Stimulated activated CD8-positive, alpha-beta memory T cell treated with anti-CD3 and anti-CD28 coated beads, Interleukin-7, amount 100 ng/mL, for 1 hour (primary cell): ENCODE results near the gene BBS2.

Experiments
- DNase-seq, 2 donors: peaks; one replicate each; pipeline ENCODE4 v3.0.0-alpha.2; 2020; ENCODE audit warnings: low read depth in 2 of 2

Gene BBS2

GRCh38 chr16:56478281-56479049 lies 41.4 kb downstream of the BBS2 start:
- no peak for DNase-seq

DNA sequence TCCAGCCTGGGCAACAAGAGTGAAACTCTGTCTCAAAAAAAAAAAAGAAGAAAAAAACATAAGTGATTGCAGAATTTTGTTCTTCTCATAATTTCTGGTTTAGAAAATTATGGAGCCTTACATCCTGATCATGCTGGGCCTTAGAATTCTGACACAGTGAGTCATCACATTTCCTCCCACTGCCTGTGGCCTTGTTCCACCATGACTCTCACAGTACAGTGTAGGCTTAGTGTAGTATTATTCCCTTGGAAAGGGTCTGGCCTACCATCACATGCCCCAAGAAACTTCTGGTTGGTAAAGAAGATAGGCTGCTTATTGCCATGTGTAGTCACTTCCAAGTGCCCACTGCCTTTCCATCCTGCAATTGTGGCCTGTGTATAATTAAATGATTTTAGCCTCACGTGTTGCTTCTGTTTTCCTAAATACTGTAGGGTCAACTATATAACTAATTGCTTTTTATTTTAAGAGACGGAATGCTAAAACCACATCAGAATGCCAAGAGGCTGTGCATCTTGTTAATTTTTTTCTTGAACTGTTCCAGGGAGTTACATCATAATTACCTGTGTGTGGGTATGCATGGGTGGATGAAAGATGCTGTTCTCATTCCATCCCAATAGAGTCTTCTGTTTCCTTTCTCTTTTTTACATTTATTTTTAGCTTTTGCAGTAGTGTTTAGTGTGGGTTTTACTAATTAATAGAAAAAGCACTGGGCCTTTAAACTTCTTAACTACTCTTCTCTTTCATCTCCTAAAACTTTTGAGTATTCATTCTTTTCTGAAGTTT lies 42.5 kb downstream of the BBS2 start:
- DNase-seq, result no peak

GRCh38 chr16:56475201-56475600 lies 44.6 kb downstream of the BBS2 start:
- DNase-seq, result no peak

- no peak for DNase-seq
Observed at GRCh38 chr16:56470666-56471065, 49.2 kb downstream of the BBS2 start.

- DNase-seq, result no peak
Observed at GRCh38 chr16:56470232-56470631, 49.6 kb downstream of the BBS2 start.

DNA sequence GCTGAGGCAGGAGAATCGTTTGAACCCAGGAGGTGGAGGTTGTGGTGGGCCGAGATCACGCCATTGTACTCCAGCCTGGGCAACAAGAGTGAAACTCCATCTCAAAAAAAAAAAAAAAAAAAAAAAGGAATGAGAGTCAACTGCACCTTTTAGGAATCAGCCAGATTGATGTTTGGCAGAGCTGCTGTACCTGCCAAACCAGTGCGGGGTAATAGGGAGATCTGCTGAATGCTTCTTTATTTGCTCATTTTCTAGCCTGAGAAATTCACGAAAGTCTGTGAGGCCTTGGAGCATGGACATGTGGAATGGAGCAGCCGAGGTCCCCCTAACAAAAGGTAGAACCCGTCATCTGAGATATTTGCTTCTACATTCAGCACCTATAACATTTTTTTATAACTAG lies 50.1 kb downstream of the BBS2 start:
- DNase-seq, result no peak

DNA sequence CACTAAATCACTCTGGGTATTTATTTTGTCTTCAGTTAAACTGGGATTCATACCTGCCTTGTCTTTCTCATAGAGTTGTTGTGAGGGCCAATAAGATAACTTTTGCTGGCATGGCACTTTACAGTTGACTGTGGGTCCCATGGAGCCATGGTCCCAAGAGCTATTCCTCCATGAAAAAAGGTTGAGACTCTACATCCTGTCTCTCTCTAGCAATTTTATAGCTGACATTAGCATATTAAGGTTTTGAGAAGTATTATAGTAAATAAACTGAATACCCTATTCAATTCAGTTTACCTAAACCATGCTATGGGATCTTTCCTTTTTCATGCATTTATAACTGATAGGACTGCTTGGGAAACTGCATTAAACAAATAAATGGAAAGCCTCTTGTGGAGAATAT lies 51.0 kb downstream of the BBS2 start:
- DNase-seq, result no peak

GRCh38 chr16:56466344-56466743 lies 53.5 kb downstream of the BBS2 start:
- DNase-seq, result no peak

GRCh38 chr16:56463153-56463552 lies 56.7 kb downstream of the BBS2 start:
- DNase-seq, result no peak

GRCh38 chr16:56462064-56462796 lies 57.6 kb downstream of the BBS2 start:
- no peak for DNase-seq

DNA sequence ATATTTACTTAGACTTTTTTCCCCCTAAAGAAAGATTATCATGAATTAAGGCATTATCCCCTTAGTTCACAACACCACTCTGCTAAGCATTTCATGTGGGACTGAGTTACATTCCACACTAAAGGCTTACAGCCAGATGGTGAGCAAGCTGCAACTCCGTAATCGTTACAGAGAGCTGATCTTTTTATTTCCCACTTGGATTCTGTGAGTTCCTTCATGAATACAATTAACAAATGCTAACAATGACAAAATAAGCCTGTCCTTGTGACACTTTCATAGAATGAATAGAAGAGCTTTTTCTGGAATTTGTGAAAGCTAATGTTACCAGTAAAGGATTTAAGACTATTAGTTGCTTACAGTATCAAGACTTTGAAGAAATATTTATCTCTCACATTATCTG lies 59.7 kb downstream of the BBS2 start:
- no peak for DNase-seq

DNA sequence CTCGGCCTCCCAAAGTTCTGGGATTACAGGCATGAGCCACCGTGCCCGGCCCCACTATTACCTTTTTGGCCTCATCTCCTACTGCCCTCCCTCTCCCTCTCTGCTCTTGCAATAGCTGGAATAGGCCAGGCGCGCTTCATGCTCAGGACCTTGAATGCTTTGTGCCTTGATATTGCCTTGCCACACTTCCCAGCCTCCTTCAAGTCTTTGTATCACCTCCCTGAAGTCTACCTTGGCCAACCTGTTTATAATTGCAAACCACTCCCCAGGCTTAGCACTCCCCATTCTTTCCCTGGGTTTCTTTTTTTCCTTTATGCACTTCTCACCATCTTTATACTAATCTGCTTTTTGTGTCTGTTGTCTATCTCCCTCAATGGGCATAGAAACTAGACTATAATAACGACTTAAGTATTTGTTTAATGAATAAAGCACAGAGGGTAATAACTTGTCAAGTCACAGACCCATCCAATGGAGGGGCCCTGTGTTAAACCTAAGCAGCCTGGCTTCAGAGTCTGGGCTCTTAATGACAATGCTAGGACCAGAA lies 61.8 kb downstream of the BBS2 start:
- DNase-seq, result no peak

- DNase-seq, result no peak
Observed at GRCh38 chr16:56451753-56452689, 67.8 kb downstream of the BBS2 start.

- peak; percentile 72 to 76 for DNase-seq
Observed at GRCh38 chr16:56450986-56451752, 68.7 kb downstream of the BBS2 start, which contains the start of the genes NUDT21 and OGFOD1. TSS of gene NUDT21 (minus strand) at chr16:56451332. CDS start at chr16:56451202, 130 bp downstream. TSS of gene OGFOD1 (plus strand) at chr16:56451554. CDS start at chr16:56451613, 59 bp downstream.

DNA sequence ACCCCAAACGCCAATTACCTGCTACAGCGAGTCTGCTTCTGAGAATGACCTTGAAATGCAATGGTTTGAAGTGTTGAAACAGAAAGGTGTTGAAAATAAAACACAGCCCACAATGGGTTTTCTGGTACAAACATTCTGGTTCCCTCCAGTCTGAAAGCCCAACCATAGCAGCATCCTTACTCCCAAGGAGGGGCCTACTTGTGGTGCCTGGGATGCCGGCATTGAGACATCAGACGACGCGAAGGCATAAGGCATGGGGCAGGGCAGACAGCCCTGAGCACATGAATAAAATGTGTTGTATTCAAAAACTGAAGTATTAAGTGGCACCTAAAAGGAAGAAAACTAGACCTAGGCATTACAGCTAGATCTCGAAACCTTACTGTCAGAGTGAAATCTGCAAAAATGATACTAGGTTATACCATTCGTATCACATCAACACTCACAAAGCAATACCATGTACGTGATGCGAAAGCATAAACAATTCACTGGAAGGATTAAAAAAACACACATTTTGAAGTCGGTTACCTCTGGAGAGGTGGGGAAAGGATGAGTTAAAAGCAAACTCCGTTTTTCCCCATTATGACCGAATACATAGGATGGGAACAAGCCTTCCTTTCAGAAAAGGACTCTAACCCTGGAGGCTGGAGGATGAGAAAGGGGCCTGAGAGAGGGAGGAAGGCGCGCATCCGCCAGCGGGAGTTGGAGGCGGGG lies 69.4 kb downstream of the BBS2 start:
- DNase-seq, result no peak

DNA sequence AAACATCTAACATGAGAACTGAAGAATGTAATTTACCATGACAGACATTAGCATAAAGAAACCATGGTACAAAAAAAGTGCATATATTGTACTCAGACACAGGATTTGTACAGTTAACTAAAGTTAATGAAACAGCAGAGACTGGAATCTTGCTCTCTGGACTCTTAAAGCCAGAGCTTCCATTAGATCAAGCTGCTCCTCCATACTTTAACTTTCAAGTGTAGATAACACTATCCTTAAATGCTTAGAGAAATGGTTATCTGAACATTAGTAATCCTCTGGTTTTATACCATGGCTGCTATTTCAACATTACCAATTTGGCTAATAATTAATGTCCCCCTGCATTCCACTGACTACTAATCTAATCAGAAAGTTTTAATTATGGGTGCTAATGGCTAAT lies 71.8 kb downstream of the BBS2 start:
- no peak for DNase-seq

- no peak for DNase-seq
Observed at GRCh38 chr16:56447286-56447685, 72.5 kb downstream of the BBS2 start.

DNA sequence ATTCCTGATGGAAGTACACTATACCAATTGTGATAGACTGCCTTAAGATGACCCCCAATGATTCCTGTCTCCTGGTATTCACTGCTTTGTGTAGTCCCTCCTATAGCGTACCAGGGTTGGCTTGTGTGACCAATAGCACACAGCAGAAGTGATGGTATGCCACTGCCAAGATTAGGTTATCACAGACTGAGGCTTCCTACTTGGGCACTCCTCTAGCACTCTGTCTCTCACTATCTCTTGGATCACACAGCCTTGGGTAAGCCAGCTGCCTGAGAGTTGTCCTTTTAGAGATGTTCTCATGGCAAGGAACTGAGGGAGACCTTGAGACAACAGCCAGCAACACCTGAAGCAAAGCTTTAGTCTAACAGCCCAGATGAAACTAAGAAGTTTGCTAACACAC lies 81.8 kb downstream of the BBS2 start:
- DNase-seq, result no peak

DNA sequence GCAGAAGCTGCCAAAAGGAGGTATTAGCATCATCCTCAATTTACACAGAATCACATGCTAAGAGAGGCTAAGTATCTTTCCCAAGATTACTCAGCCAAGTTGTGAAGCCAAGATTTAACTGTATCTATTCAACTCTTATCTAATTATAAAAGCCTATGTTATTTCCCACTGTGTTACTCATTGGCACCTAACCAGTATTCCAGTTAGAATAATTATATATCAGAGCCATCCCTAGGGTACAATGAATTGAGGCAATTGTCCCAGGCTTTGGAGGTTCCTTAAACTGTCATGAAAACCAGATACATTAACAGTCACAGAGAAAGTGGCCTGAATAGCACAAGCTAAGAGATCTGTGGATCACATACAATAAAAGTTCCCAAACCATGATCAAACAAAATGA lies 83.6 kb downstream of the BBS2 start:
- DNase-seq, result no peak
